Liver (tissue), 9 donors: ENCODE data around the gene MBNL2. TPM values are rescaled to one million over a fixed set of nuclear protein-coding genes. Genes with fewer than 3 reads are reported as not detected.
A peak's percentile ranks its signal among the peaks of the same experiment; 100 is the strongest.

Experiments used
- DNase-seq: peaks from one replicate; pipeline ENCODE4 v3.0.0-alpha.2; 2017; ENCODE audit warnings: low spot score
- H3K27ac ChIP-seq, 2 donors: one replicate each; pipeline ENCODE4 v1.7.0; 2013; ENCODE audit warnings: inconsistent platforms in 2 of 2, low read length in 2 of 2, control low read depth in 1 of 2, low read depth in 1 of 2, mild to moderate bottlenecking in 1 of 2
- H3K27me3 ChIP-seq, 4 donors: one replicate each; pipeline versions ENCODE4 v1.6.1 to v1.7.0; 2013; ENCODE audit warnings: low read length in 3 of 4, inconsistent platforms in 1 of 4, mild to moderate bottlenecking in 1 of 4, moderate library complexity in 1 of 4; ENCODE audit not compliant: control insufficient read depth in 4 of 4, insufficient read depth in 4 of 4
- H3K36me3 ChIP-seq, 4 donors: one replicate each; pipeline versions ENCODE4 v1.6.1 to v1.7.0; 2013; ENCODE audit warnings: low read length in 3 of 4, mild to moderate bottlenecking in 3 of 4, low read depth in 1 of 4, moderate library complexity in 1 of 4; ENCODE audit not compliant: control insufficient read depth in 4 of 4, insufficient read depth in 3 of 4
- H3K4me1 ChIP-seq, 4 donors: one replicate each; pipeline versions ENCODE4 v1.6.1 to v1.7.0; 2013; ENCODE audit warnings: low read length in 3 of 4, mild to moderate bottlenecking in 3 of 4, moderate library complexity in 1 of 4; ENCODE audit not compliant: control insufficient read depth in 4 of 4, insufficient read depth in 4 of 4
- H3K4me3 ChIP-seq, 3 donors: one replicate each; pipeline versions ENCODE4 v1.6.1 to v1.7.0; 2013; ENCODE audit warnings: low read length in 3 of 3, control low read depth in 1 of 3, low read depth in 1 of 3, mild to moderate bottlenecking in 1 of 3
- H3K9ac ChIP-seq, 2 donors: one replicate each; pipeline ENCODE4 v1.7.0; 2013; ENCODE audit warnings: low read length in 2 of 2, mild to moderate bottlenecking in 2 of 2, moderate library complexity in 2 of 2, control low read depth in 1 of 2, low read depth in 1 of 2
- H3K9me3 ChIP-seq, 4 donors: one replicate each; pipeline versions ENCODE4 v1.6.1 to v1.7.0; 2013; ENCODE audit warnings: low read length in 3 of 4; ENCODE audit not compliant: control insufficient read depth in 4 of 4
- EGR1 ChIP-seq, 2 donors: IDR thresholded peaks; 2 replicates each; pipeline ENCODE4 v1.6.1; 2016 to 2018; ENCODE audit warnings: antibody characterized with exemption in 2 of 2, low read depth in 2 of 2
- FOXA1 ChIP-seq: IDR thresholded peaks from 2 replicates; pipeline ENCODE4 v1.6.1; 2016; ENCODE audit warnings: antibody characterized with exemption
- GABPA ChIP-seq, 2 donors: IDR thresholded peaks in 1 of 2; conservative IDR thresholded peaks in 1 of 2; 2 replicates each; pipeline ENCODE4 v1.6.1; 2016; ENCODE audit warnings: antibody characterized with exemption in 2 of 2, mild to moderate bottlenecking in 1 of 2, moderate library complexity in 1 of 2
- HNF4A ChIP-seq, 2 donors: conservative IDR thresholded peaks; 2 replicates each; pipeline ENCODE4 v1.6.1; 2016; ENCODE audit warnings: antibody characterized with exemption in 2 of 2, mild to moderate bottlenecking in 2 of 2
- HNF4G ChIP-seq: IDR thresholded peaks from 2 replicates; pipeline ENCODE4 v1.6.1; 2016; ENCODE audit warnings: antibody characterized with exemption
- JUND ChIP-seq, 2 donors: IDR thresholded peaks; 2 replicates each; pipeline ENCODE4 v1.6.1; 2016; ENCODE audit warnings: antibody characterized with exemption in 2 of 2
- NR2F2 ChIP-seq: IDR thresholded peaks from 2 replicates; pipeline ENCODE4 v1.6.1; 2016; ENCODE audit warnings: antibody characterized with exemption
- RAD21 ChIP-seq, 2 donors: IDR thresholded peaks; 2 replicates each; pipeline ENCODE4 v1.6.1; 2016; ENCODE audit warnings: antibody characterized with exemption in 2 of 2, mild to moderate bottlenecking in 2 of 2
- RXRA ChIP-seq, 2 donors: IDR thresholded peaks; 2 replicates each; pipeline ENCODE4 v1.6.1; 2017 to 2018; ENCODE audit warnings: antibody characterized with exemption in 2 of 2, mild to moderate bottlenecking in 1 of 2
- SP1 ChIP-seq: IDR thresholded peaks from 2 replicates; pipeline ENCODE4 v1.6.1; 2018; ENCODE audit warnings: antibody characterized with exemption, mild to moderate bottlenecking
- YY1 ChIP-seq: IDR thresholded peaks from 2 replicates; pipeline ENCODE4 v1.6.1; 2016; ENCODE audit warnings: antibody characterized with exemption, mild to moderate bottlenecking
- WGBS: extraction: QIAGEN DNeasy Blood & Tissue Kit; methylation state at CpG from one replicate; pipeline ENCODE4 v1.1.7; 2013; 5-methylcytosine and 5-hydroxymethylcytosine counted together
- polyA plus RNA-seq, 2 donors: library from polyadenylated mRNA; stranded (reverse) in 1 of 2; unstranded in 1 of 2; fragments of 200-250 nt in 1 of 2; fragments of >200 nt in 1 of 2; fragmentation: Nextera tagmentation in 1 of 2; extraction: Ambion mirVana in 1 of 2; gene quantifications; one replicate each; pipeline versions ENCODE4 v1.2.1 to v1.2.3, GENCODE V29; 2013 to 2015
- total RNA-seq, 2 donors: library from RNA; depleted of rRNA; stranded (reverse); fragments of >200 nt; gene quantifications; one replicate each; pipeline ENCODE4 v1.2.3, GENCODE V29; 2014
- TF ChIP-seq, protein P1 (sequence below): fragments of 150-350 bp; IDR thresholded peaks from 2 replicates; pipeline ENCODE4 v1.5.1; 2017; ENCODE audit warnings: improper control_type of control experiment, low read depth, low read length; ENCODE audit not compliant: missing input control
- TF ChIP-seq, protein P2 (sequence below): IDR thresholded peaks from 2 replicates; pipeline ENCODE4 v1.6.1; 2016; ENCODE audit warnings: antibody characterized with exemption
- TF ChIP-seq, protein P3 (sequence below): IDR thresholded peaks from 2 replicates; pipeline ENCODE4 v1.6.1; 2016; ENCODE audit warnings: antibody characterized with exemption
- TF ChIP-seq, protein P4 (sequence below): IDR thresholded peaks from 2 replicates; pipeline ENCODE4 v1.6.1; 2016; ENCODE audit warnings: antibody characterized with exemption, mild to moderate bottlenecking
- TF ChIP-seq, protein P5 (sequence below): IDR thresholded peaks from 2 replicates; pipeline ENCODE4 v1.6.1; 2016; ENCODE audit warnings: antibody characterized with exemption
- donor health status: healthy.
- donor health status: healthy.
- donor health status: healthy.
- donor health status: healthy.
- donor health status: healthy.

The MBNL2 gene
- total and polyA plus RNA-seq, 4 donors: 16.0 to 49.6 (median 36.8) TPM

DNA sequence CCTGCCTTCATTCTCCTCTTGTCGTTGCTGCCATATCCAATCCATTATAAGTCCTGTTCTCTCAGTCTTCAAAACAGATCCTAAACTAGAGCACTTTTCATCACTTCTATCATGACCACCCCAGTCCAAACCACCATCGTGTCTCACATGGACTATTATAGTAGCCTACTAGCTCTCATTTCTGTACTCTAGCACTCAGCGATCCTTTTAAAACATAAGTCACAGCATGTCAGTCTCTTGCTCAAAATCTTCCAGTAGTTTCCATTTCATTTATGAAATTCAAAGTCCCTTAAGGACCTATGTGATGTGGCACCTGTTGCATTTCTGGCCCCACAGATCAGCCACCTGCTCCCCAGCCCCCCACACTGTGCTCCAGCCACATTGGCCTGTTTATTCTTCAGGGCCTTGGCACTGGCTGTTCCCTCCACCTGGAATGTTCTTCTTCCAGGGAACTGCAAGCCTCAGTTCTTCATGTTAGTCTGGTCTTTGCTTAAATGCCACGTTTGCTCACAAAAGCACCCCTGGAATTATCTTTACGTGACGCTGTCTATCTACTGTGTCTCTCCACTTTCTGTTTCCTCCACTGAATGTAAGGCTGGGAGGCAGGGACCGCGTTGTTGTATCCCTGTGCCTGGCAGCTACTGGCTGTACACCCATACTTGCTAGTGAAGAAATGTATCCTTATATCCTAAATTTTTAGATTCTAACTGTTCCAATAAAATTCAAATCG is 64.3 kb downstream of the MBNL2 start (continued):
- TF ChIP-seq, protein P1, sequence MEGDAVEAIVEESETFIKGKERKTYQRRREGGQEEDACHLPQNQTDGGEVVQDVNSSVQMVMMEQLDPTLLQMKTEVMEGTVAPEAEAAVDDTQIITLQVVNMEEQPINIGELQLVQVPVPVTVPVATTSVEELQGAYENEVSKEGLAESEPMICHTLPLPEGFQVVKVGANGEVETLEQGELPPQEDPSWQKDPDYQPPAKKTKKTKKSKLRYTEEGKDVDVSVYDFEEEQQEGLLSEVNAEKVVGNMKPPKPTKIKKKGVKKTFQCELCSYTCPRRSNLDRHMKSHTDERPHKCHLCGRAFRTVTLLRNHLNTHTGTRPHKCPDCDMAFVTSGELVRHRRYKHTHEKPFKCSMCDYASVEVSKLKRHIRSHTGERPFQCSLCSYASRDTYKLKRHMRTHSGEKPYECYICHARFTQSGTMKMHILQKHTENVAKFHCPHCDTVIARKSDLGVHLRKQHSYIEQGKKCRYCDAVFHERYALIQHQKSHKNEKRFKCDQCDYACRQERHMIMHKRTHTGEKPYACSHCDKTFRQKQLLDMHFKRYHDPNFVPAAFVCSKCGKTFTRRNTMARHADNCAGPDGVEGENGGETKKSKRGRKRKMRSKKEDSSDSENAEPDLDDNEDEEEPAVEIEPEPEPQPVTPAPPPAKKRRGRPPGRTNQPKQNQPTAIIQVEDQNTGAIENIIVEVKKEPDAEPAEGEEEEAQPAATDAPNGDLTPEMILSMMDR: no peak
- TF ChIP-seq NR2F2: no peak
- TF ChIP-seq HNF4A (conservative IDR thresholded peaks at IDR 0.05): no peak
- TF ChIP-seq RAD21 (IDR thresholded peaks at IDR 0.05): no peak
- no peak for TF ChIP-seq HNF4G
- TF ChIP-seq, protein P2, sequence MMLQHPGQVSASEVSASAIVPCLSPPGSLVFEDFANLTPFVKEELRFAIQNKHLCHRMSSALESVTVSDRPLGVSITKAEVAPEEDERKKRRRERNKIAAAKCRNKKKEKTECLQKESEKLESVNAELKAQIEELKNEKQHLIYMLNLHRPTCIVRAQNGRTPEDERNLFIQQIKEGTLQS: no peak
- no peak for TF ChIP-seq EGR1 (IDR thresholded peaks at IDR 0.05; ENCODE audit: low read depth in 2 of 2)
- TF ChIP-seq GABPA (IDR thresholded peaks at IDR 0.05 in 1 of 2, conservative IDR thresholded peaks at IDR 0.05 in 1 of 2): no peak
- TF ChIP-seq SP1: no peak

DNA sequence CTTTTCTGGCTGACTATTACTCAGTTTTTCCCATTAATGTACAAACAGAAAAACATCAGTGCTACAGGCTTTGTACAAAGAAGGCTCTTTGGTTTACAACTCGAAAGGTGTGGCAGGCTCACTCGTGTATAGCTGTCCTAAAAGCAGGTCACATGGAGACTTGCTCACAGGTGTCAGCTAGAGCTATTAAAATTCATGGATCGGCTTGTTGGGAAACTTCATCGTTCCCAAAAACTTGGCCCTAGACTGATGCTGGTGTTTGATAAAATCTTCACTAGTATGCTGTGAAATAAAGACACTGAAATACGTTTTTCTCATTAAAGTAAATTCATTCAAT is 64.9 kb downstream of the MBNL2 start:
- Histone ChIP-seq H3K27me3 (no peaks in the 10 kb centered on the region), H3K4me3 (no peak overlapping the region), H3K4me1 (peaks cover 2 to 65% (median 45%) of the 10 kb centered on the region in 4 donors), H3K9me3 (no peaks in the 10 kb centered on the region), H3K27ac (peak overlapping the region in 1 of 2 donors; percentile 58), H3K36me3 (peaks cover 0 to 9% (median 2%) of the 10 kb centered on the region in 4 donors), H3K9ac (no peak overlapping the region)
- TF ChIP-seq EGR1 (IDR thresholded peaks at IDR 0.05; ENCODE audit: low read depth in 2 of 2): no peak
- TF ChIP-seq, protein P3, sequence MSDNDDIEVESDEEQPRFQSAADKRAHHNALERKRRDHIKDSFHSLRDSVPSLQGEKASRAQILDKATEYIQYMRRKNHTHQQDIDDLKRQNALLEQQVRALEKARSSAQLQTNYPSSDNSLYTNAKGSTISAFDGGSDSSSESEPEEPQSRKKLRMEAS: no peak
- TF ChIP-seq, protein P2: no peak
- no peak for TF ChIP-seq RXRA (IDR thresholded peaks at IDR 0.05)
- no peak for TF ChIP-seq YY1
- TF ChIP-seq, protein P4, sequence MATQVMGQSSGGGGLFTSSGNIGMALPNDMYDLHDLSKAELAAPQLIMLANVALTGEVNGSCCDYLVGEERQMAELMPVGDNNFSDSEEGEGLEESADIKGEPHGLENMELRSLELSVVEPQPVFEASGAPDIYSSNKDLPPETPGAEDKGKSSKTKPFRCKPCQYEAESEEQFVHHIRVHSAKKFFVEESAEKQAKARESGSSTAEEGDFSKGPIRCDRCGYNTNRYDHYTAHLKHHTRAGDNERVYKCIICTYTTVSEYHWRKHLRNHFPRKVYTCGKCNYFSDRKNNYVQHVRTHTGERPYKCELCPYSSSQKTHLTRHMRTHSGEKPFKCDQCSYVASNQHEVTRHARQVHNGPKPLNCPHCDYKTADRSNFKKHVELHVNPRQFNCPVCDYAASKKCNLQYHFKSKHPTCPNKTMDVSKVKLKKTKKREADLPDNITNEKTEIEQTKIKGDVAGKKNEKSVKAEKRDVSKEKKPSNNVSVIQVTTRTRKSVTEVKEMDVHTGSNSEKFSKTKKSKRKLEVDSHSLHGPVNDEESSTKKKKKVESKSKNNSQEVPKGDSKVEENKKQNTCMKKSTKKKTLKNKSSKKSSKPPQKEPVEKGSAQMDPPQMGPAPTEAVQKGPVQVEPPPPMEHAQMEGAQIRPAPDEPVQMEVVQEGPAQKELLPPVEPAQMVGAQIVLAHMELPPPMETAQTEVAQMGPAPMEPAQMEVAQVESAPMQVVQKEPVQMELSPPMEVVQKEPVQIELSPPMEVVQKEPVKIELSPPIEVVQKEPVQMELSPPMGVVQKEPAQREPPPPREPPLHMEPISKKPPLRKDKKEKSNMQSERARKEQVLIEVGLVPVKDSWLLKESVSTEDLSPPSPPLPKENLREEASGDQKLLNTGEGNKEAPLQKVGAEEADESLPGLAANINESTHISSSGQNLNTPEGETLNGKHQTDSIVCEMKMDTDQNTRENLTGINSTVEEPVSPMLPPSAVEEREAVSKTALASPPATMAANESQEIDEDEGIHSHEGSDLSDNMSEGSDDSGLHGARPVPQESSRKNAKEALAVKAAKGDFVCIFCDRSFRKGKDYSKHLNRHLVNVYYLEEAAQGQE: no peak
- TF ChIP-seq JUND (IDR thresholded peaks at IDR 0.05): no peak
- TF ChIP-seq SP1: no peak
- TF ChIP-seq, protein P5, sequence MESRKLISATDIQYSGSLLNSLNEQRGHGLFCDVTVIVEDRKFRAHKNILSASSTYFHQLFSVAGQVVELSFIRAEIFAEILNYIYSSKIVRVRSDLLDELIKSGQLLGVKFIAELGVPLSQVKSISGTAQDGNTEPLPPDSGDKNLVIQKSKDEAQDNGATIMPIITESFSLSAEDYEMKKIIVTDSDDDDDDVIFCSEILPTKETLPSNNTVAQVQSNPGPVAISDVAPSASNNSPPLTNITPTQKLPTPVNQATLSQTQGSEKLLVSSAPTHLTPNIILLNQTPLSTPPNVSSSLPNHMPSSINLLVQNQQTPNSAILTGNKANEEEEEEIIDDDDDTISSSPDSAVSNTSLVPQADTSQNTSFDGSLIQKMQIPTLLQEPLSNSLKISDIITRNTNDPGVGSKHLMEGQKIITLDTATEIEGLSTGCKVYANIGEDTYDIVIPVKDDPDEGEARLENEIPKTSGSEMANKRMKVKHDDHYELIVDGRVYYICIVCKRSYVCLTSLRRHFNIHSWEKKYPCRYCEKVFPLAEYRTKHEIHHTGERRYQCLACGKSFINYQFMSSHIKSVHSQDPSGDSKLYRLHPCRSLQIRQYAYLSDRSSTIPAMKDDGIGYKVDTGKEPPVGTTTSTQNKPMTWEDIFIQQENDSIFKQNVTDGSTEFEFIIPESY: no peak
- no peak for TF ChIP-seq FOXA1
- WGBS: 52% methylated on average over 5 of the region's 5 CpGs
- DNase-seq: no peak
